Measurements from ENCODE around the gene ELMOD1.

ELMOD1 gene

DNA sequence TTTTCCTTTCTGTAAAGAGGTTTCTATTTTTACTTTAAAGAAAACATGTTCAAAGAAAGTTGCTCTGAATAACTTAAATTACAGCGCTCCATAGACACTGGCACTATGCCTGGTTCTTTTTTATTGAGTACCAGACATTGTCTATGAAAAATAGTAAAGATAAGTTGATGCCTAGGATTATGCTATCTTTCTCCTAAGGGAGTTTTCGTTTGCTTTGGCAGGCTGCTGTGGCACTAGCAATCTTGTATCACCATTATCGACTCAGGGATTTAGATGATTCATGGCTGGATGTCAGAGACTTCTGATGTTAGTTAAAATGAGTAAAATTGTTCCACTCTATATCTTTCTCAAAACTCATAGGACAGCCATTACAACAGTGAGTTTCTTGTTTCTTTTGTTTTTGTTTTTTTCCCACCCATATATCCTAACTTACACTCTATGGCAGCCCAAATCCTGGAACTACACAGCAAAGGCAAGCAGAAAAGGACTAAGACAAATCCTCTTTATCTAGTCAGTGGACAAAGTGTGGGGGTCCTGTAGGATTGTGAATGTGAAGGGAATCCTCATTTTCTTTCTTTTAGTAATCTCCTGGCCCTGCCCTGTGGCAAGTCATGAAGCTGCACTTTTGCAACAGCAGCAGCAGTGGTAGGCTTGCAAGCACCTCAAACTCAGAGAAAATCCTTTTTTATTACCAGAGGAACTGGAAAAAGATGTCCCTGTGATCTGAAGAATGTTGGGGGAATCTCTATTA lies 100.2 kb downstream of the ELMOD1 start:
- no peak for DNase-seq

DNA sequence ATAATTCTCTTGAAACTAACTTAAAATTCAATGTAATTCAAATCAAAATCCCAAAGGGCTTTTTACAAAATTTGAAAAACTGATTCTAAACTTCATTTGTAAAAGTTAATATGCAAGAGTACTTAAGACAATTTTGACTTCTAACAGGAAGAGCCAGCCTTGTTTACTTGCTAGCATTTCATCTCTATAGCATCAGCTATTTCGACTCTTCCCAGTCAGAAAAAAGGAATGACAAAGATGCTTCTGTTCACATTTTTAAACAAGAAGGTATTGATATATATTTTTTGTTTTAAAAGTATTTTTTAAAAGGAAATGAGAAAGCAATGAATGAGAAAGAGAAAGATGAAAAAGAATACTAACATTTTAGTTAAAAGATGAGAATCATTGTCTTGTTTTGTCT lies 104.5 kb downstream of the ELMOD1 start:
- no peak for DNase-seq

DNA sequence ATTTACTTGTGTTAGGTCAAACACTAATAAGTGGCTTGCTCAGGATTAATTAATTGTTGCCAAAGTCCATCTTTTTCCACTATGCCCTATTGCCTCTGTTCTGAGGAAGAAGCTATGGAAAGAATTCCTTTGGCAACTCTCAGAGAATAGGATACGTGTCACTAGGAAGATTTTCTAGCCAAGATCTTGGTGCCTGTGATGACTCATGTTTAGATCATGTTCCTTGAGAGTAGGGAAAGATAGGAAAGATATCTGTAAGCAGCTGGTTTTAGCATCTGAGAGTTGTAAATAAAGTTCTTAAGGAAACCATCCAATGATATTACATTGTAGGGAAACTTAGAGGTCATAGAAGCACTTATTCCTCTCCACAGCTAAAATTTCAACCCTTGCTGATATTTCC lies 105.2 kb downstream of the ELMOD1 start:
- no peak for DNase-seq

DNA sequence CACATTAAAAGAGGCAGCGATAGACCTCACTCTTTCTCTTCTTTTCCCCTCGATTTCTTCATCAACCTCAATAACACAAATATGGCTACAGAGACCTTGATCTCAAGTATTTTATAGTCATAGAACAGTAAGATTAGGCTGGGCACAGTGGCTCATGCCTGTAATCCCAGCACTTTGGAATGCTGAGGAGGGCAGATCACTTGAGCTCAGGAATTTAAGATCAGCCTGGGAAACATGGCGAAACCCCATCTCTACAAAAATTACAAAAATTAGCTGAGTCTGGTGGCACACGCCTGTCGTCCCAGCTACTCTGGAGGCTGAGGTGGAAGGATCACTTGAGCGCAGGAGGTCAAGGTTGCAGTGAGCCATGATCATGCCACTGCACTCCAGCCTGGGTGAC lies 106.3 kb downstream of the ELMOD1 start:
- no peak for DNase-seq

DNA sequence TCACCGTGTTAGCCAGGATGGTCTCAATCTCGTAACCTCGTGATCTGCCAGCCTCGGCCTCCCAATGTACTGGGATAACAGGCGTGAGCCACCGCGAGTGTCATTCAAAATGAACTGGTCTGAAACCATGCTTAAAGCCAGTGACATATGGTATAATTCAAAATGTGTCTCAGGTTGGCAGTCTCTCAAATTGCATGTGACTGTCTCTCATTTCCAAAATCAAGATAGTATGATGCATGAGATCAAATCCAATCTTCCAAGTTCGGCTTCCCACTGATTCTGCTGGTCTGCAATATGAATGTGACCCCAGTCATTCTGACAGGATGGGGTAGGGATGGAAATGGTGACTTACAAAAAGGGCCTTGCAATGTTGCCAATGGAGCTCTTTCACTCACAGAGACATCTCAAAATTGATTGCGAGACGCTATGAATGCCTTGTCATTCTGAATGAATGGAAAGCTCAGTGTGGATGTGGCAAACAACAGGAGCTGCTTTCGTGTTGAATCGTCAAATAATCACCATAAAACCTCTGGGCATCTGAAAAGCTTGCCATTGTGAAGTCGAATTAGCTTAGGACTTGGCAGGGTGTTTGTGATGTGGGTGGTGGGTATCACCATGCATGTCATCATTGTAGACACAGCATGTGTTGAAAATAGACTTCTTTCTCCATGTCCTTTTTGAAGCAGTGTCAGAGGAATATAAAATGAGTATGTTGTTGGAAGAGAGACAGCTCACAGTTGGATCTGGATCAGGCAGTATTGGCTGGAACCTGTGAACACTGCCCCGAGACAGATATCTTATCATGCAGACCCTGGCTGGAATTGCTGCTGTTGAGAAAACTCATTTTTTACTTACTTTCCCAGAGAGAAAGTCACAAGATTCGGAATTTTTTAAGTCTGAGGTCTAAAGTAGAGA lies 108.7 kb downstream of the ELMOD1 start:
- DNase-seq = no peak

DNA sequence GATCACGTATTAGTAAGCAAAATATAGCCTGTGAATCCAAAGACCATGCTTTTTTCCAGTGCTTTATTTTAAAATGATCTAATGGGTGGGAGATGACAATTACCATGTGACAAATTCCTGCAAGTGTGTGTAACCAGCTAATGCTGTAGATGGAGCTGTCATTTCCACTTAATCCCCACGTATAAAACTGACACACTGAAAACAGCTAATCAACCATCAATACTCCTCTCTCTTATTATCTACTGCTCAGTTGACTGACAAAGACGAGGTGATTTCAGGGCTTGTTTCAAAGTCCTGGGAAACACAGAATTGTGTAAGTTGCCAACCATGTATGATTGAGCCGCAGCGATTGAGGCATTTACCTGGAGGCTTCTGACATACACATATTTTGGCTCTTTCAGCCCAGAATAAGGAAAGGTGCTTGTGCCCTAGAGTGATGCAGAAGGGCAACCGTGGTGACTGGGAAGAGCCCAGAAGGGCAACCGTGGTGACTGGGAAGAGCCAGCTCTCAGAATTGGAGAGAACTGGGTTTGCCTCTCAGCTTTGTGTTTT lies 111.2 kb downstream of the ELMOD1 start:
- DNase-seq = no peak

DNA sequence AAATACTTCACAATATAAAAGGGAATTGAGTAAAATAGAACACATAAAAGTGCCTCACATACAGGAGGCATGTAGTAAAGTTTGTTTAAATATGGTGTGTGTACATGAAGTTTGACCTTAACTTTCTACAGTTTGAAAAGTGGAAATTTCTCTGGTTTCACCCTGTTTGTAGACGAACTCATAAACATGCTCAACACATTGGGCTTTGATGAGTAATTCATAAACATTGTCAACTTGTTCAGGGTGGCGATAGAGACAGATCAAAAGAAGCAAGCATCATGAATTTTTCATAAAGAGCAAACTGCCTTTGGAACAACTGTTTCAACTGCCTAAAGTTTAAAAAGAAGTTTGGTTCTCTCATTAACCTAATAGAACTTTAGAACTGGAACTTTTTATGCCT lies 111.8 kb downstream of the ELMOD1 start:
- DNase-seq = no peak

DNA sequence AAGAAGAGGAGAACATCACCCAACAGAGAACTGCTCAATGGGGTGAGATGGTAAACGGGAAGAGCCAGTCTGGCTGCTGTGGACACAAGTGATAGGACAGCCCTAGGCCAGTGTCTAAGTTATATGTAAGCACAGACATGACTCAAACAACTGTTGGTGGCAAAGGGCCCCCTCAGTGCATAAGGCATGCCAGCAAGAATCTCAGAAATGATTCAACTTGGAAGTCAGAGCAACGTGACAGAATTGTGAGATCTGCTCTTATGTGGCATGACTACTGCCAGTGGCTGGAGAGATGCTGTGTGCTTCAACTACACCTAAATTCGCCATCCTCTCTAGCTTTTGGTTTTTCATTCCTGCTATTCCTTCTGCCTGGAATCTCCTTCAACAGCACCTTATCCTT lies 113.5 kb downstream of the ELMOD1 start:
- DNase-seq = no peak

DNA sequence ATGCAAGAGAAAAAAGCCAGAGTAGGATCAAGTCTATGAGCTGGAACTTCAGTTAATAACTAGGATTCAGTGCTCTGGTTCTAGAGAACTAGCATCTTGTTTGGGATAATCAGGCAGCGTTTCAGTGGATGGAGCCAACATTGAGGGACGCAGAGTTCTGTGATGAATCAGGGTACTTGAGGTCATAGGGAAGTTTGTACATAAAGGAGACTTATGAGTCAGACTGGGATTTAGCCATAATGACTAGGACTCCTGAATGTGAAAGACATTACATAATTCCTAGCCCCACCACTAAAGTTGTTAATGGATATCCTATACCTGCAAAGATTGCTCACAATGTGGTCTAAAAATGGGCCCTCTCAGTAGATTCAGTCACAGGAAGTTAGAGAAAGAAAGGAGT lies 114.1 kb downstream of the ELMOD1 start:
- DNase-seq = no peak

DNA sequence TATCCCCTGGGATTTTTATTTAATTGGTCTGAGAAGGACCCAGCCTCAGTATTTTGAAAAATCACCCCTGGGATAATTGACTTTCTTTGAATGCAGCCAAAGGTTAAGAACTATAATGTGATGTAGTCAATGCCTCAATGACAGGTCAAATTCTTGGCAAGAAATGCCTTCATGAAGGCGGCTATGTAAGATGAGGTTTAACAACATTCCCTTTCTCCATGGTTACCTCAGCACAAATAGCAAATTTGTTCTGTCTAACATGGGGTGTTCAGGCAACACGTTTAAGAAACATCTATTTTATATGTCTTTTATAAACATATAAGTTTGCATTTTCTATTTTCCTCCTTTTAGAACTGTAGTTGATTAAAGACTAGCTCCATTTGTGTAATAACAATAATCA lies 115.6 kb downstream of the ELMOD1 start:
- DNase-seq = no peak

DNA sequence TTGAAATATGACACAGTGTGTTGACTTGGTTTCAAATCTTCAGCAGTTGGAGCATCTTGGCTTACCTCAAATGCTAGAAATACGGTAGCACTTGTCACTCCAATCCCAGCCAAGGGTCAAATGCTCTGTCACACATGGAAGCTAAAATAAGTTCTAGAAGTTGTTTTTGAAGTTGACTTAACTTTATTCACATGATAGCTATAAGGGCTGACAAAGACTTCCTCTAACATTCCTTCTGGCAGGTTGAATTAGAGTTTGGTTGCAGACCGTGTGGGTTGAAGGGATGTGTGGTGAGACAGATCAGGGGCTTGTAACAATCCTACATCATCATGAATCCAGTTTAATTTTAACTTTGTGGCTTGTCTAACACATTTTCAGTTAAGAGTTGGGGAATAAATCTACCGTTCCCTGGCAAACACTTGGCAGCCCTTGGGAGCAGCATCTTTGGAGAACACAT lies 116.3 kb downstream of the ELMOD1 start:
- DNase-seq = no peak

DNA sequence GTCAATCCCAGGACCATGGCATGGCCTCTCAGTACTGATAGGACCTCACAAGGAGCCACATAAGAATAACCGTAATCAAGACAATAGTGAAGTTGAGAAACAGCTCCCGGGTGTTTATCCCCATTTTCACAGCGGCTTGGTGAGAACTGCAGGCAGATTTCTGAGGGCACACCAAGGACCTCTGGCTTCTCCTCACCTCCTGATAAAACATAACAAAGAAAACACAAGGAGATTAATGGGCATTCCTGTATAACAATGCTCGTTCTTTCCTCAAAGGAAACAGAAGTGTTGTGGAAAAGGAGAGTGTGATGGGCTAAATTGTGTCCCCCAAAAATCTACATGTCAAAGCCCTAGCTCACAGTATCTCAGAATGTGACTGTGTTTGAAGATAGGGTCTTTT lies 116.9 kb downstream of the ELMOD1 start:
- no peak for DNase-seq

DNA sequence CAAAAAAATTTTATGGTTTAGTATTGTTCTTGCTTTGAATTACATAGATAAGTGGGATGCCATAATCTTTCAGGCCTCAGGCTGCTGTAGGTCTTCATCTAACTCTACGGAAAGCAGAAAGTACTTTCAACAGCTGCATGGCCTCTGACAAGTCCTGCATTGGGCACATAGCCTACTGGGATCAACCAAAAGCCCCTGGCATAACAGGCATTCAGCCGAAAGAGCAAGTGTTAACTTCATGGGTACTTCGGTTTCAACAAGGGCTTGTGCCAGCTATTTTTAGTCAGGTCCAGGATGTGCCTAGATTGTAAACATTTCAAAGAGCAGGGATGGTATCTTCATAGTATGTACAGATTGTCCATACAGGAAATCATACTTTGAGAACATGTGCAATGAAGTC lies 117.8 kb downstream of the ELMOD1 start:
- DNase-seq = no peak

DNA sequence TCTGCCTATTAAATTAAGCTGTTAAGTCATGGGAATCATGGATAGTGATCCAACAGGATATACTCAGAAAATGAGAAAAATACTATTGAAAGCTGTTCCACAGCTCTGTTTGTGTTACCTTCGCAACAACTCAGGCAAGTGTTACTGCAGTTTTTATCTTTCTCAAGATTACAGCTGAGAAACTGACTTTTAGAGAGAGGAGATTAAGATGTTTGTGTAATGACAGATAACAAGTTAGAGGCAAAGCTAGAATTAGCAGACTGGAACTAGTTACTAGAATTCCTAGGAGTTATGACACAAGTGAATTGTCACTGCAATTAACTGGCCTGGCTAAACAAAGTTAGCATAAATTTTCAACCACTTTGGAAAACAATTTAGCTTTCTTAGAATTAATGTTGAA lies 119.4 kb downstream of the ELMOD1 start:
- no peak for DNase-seq

DNA sequence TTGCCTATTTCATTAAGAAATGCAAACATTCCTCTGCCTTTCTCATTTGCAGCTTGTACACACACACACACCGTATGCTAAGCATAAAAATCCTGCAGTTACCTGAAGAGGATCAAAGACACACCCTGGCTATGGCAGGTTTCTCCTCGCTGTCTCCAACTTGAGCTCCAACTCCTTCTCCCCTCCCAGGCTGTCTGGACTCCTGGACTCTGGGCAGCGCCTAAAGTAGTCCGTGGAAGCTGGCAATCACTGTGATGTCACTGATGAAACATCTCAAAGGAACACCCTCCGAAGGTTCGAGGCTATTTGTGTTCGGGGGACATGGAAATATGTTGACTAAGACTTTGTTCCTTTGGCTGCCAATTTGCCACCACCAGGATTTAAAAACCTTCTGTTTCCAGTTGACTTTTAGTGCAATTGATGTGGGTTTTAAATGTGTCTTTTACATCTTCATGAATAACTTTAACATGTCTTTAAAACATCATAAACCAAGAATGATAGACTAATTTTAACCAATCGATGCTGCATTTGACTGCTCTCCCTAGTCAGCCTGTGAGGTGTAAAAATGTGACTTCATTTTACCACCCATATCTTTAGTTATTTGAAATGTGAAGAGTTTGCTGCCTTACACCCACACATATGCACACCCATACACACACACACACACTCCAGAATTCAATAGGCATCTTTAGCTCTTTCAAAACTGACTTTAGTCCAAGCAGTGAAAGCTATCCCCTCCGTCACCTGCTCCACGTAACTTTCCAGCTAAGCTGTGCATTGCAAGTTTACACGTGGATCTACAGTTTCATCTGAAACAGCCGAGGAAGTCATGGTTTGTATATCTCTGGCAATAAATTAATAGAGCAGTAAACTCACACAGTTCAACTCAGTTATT lies 121.2 kb downstream of the ELMOD1 start, which contains the start of gene SLN:
TSS of gene SLN (minus strand) at position 196 of the 895 bp plus-strand sequence.
- DNase-seq = no peak

DNA sequence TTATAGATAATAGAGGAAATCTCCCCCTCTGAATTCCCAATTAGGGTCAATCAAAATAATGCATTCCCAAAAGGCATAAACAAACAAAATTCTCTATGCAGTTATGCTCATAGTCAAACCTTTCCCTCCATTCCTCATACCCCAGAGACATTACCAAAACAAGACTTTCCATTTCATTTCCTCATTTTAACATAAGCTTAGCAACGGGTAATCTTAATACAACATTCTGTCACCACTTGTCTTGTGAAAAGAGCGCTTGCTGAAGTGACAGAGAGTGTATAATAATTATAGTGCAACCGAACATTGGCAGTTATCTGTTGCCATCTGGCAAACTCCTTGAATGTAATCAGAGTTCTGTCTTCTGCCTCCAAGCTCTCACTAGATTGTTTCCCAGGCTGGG lies 122.1 kb downstream of the ELMOD1 start:
- no peak for DNase-seq
